Superior temporal gyrus (tissue), 1 donor: Measurements from ENCODE around the gene C8G.

Experiments used
- DNase-seq: peaks from one replicate; pipeline ENCODE4 v3.0.0-alpha.2; 2016; ENCODE audit errors: extremely low spot score

C8G gene

DNA sequence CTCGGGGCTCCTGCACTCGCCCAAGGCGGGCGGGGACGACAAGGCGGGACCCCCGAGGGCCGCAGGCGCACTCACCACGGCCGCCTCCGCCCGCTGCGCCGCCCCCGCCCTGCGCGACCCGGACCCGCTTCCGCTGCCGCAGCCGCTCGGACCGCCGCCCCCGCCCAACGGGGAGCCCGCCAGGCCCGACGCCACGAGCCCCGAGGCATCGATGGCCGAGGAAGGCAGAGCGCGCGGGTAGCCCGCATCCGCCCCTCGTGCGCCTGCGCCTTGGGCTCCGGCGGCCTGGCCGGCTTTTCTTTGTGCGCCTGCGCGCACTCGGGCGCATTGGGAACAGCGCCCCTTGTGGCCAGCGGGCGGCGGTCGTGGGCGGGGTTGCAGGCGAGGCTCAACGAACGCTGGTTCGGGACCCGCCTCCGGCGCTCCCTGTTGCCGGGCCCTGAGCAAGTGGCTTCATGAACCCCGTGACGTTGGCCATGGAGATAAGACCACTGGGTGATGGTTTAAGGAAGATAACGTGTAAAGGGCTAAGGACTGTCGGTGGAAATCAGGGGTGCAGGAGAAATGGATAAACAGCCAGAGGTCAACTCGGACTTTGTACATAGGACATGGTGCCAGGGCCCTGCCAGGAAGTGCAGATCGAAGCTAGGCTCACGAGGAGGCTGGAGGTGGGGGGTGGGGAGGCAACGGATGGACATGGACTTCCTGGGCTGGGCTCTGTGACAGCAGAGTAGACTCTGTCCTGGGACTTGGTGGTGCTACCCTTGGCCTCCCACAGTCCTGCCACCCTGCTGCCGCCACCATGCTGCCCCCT is at the start of gene C8G, which contains the start of gene FBXW5:
TSS of gene C8G (plus strand) at position 725 of the 814 bp plus-strand sequence. CDS start at position 803, 78 bp downstream.
TSS of gene FBXW5 (minus strand) at position 220 of the 814 bp plus-strand sequence. CDS start 655 bp downstream, outside the sequence.
- DNase-seq = peak; percentile 93

DNA sequence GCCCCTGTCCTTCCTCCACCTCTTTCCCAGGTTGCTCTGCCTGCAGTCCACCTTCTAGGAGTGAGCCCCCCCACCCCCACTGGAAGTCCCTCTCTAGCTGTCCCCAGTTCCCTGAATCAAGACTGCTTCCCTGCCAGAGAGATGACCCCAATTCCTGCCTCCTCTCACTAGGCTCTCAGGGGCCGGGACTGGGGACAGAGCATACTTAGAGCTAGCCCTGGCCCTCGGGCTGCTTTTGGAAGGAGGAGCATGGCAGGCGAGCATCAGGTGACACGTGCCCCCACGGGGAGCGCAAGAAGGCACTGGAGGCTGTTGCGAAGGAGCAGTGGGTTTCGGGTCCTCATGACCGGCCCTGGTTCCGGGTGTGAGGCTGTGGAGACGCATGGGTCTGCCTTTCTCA is 49.0 kb upstream of the C8G start:
- no peak for DNase-seq

DNA sequence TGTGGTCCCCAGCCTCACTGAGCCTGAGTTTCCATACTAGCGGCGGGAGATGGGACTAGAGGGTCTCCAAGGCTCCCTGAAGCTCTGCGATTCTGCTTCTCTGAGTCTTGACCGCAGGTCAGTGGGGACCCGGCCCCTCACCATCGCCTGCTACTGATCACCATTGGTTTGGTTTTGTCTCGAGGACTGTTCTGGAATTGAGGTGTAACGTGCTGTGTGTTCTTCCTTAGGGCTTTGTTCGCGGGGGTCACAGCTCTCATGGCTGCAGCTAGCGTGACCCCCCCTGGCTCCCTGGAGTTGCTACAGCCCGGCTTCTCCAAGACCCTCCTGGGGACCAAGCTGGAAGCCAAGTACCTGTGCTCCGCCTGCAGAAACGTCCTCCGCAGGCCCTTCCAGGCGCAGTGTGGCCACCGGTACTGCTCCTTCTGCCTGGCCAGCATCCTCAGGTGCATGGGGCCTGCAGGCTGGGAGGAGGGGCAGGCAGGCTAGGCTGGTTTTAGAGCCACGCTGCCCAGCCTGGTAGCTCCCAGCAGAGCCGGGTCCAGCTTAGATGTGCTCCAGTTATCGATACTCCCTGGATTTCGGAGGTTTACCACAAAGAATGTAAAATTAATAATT is 46.5 kb upstream of the C8G start:
- no peak for DNase-seq

DNA sequence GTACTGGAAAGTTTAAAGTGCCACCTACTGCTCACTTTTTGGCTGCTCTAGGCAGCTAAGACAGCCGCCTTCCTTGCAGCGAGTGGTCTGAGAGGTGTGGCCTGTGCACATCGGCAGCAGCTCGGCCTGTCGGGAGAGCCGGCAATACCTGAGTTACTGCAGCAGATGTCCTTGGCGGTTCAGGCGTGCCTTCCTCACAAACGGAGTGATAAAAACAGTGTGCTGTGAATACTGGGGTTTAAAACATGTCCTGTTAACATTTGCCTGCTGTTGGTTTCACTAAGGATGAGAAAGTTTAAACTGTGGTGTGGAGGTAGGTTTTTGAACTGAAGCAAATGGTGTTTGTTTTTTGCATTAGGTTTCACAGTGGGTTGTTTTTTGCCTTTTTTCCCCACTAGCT is 45.8 kb upstream of the C8G start:
- DNase-seq = no peak

DNA sequence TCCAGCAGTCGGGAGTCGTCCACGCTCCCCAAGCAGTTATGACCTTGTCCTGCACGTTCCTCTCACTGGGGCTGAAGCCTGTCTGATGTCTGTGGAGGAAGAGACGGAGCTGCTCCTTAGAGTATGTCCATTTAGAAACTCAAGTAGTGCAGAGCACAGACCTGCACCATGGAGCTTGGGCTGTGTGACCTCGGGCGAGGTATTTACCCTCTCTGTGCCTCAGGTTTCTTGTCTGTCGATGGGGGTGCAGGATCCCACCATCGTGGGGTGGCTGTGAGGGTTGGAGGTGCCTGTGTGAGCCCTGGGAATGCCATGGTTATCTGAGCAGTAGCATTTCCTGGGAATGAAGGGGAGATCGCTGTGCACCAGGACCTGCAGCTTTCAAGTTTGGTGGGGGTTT is 44.5 kb upstream of the C8G start:
- no peak for DNase-seq

DNA sequence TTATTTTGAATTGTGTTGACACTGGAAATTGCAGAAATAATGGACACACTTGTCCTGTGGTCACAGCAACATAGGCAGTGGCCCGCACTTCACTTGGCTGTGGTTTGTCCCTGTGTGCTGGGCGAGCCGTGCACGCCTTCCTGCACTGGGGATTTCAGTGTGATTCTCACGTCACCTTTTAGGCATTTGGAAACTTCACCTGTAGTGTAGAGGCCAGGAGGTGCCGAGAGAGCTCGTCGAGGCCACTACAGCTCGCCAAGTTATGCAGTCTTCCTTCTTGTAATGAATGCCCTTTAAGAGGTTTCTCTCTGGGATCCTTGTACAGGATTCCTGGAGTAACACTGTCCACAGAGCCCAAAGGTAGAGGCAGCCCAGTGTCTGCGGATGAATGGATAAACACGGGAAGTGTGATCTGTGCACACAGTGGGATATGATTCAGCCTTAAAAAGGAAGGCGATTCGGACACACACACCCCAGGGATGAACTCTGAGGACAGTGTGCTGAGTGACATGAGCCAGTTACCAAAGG is 44.0 kb upstream of the C8G start:
- no peak for DNase-seq

DNA sequence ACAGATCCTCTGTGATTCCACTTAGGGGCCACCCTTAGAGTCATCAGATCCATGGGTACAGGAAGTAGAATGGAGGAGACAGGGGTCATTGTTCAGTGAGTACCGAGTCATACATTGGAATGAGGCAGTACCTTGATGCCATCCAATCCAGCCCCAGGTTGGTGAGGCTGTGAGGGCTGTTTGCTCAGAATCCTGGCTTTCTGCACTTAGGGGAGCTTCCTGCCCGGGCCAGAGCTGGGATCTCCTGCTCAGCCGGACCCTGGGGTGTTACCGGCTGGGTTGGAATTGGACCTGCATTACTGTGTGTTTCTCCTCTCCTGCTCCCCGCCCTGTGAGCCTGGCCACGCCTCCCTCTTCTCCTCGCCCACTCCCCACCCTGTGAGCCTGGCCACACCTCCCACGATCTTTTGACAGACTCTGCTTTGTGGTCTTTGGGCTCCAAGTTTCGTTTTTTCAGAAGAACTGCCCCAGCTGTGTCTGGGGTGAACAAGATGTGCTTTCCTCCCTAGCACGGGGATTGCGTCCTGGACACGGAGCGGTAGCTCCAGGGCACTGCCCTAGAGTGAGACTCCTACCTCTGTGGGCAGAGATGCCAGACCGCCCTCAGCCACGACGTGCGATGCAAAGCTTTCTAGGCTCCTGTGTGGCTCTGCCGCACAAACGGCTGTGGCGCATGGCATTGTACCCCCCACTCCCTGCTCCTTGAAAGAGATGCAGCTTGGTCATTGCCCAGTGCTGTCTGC is 43.4 kb upstream of the C8G start:
- DNase-seq = no peak

DNA sequence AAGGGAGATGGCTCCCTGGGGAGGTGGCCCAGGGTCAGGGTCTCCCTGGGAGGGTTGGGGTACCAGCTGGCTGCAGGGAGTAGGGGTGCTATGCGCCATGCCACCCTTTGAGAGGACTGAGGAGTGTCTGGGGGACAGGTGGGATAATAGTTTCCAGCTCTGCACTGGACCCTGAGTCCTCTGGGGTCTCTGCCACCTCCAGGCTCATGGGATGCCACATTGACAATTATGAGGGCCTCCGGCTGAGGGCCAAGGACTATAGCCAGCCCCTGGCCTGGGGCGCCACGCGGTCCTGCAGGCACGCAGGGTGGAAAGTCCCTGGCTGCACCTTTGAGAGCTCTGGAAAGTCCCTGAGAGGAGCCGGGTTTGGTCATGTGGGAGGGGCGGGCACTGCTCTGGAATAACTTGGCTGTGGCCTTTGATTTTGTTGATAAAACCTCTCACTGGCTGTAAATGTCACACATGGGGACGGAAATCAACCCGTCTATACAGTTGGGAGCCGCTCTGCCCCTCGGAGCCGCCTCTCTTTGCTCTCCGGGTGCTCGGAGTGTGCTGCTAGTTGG is 42.7 kb upstream of the C8G start:
- no peak for DNase-seq

DNA sequence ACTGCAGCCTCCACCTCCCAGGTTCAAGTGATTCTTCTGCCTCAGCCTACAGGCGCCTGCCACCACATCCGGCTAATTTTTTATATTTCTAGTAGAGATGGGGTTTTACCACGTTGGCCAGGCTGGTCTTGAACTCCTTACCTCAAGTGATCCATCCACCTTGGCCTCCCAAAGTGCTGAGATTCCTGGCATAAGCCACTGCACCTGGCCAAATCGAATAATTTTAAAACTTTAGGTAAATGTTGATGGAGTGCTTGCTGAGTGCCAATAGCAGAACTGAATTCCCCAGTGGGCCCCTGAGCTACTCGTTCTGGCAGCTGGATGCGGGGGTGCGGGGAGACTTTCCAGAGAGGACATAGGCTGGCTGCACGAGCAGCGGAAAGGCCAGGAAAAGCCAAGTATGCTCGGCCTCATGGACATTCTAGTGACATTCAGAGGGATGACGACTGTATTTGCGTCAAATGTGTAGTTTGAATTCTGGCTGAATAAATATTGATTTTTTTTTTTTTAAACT is 41.9 kb upstream of the C8G start:
- DNase-seq = no peak

DNA sequence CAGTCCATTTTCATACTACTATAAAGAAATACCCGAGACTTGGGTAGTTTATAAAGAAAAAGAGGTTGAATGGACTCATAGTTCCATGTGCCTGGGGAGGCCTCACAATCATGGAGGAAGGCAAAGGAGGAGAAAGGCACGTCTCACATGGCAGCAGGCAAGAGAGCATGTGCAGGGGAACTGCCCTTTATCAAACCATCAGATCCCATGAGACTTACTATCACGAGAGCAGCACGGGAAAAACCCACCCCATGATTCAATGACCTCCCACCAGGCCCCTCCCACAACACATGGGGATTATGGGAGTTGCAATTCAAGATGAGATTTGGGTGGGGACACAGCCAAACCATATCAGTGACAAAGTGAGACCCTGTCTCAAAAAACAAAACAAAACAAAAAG is 38.8 kb upstream of the C8G start:
- no peak for DNase-seq

DNA sequence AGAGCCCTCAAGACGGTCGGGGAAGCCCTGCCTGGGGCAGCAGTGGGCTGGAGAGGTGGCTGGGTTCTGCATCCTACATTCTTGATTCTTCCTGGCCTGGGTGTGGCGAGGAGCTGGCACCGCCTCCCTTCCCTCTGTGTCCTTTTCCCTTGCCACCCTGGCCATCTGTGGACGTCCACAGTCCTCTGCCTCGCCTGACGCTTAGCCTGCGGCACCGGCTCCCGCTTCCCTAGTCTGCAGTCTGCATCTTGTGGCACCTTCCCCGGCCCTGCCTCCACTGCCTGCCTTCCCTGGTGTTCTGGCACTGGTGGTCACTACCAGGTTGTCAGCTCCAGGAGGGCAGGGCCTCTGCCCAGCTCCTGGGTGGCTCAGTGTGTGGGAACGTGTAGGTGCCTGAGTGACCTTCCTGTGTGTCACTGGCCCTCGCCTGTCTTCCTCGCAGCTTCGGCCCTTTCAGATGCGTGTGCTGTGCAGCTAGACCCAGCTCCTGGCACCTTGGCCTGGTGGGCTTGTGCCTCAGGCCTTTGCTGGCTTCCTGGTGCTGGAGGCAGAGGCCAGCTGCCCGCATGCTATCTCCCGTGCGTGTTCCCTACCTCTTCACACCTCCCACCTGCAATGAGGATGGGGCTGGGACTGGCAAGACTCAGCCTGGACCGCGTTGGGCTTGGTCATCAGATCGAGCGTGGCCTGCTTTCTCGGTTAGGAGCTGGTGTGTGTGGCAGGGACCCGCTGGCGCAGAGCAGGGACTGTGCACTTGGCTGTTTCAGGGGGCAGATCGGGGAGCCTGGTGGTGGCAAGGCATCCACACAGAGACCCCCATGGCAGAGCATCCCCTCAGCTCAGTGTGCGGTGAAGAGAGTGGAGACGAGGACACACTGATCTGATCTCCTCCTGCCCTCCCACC is 37.8 kb upstream of the C8G start:
- no peak for DNase-seq

DNA sequence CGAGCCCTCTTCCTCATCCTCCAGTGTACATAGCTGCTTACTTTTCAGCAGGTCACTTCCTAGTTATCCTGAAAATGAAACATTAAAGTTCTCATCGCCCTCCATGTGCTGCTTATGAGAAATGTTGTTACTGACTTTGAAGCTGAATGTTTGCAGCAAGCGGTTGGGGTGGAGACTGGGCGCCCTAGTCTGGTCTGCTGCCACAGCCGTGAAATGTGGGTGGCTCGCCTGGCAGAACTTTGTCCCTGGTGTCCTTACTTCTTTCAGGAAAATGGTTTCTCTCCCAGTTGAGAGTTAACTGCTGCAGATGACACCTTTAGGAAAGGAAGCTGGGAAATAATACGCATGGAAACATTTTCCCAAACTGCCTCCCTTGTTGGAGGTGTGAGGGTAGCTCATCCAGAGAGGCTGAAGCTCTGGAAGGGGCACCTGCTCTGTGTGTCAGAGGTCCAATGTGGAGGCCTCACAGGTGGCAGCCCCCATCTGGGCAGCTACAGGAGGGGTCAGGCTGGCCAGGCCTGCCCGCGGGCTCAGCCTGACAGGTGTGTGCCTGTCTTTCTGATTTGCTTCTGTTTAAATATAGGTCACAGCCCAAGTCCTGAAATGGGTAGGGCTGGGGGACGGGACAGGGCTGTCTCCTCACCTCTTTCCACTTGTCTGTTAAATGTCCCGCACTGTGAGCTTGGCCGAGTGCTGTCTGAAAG is 34.7 kb upstream of the C8G start:
- DNase-seq = no peak

DNA sequence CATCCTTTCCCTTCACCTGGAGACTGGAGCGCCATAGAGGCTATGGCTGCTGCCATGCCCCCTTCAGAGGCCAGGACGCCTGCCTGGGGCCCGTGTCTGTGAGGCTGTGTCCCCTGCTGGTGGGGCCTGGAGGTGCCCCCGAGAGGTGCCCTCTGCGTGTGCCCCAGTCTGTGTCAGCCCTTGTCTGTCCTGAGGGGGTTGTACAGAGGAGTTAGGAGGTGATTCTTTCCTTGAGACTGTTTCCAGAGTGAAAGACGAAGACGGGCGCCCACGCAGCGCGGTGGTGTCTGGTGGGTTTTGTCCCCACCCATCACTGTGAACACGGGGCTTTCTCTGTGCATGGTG is 34.2 kb upstream of the C8G start:
- DNase-seq = no peak

DNA sequence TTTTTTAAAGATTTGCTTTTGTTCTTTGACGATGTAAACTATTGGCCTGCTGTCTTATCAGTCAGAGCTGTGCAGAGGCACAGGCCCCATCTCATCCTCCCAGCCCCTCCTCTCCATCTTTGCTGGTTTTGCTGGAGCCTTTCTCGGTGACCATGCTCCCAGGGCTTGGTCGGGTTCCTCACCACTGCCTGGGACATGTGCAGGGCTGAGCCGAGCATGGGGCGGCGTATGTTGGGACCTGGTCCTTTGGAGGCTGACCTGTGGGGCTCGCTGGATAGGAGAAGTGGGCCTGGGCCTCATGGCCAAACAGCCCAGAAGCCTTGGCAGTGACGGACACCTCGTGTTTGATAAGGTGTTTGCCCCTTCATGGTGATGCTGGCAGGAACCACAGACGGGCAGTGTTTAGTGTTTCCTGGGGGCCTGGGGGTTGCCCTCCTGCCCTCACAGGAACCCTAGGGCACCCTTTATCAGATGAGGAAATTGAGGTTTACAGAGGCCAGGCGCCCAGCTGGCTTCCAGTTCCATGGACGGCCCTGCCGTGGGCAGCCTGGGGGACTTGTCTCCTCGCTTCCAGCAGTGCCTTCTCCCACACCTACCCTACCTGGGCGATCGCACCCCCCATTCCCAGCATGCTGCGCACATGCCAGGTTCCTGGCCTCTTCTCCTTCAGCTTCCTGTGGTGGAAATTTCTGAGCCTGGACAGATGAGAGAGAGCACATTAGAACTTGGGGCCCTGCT is 31.2 kb upstream of the C8G start:
- DNase-seq = no peak

DNA sequence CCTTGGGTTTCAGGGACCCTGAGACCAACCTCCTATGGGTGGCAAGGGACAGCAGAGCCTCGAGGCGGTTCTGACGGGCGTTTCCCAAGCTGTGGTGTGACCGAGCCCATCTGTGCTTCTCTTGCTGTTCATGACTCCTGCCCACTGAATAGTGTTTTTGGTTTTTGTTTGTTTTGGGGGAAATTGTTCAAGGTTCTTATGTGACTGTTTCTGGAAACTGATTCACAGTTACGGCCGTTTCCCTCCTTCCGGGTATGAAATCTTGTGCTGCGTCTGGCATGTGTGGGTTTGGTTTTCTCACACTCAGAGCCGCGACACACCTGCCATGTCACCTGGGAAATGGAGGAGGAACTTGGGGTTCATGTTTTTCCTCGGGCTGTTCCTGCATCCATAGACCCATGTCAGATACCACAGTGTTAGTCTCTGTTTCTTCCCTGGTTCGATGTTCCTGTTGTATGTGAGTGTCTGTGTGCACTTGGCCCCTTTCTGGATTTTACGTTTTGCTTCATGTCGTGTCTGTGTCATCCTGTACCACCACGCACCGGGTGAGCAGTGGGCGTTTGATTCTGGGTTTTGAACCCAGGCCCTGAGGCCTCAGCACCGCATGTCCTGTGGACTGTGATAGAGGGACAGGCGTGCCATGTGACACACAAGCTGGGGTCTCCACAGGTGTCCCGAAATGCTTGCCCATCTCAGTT is 29.3 kb upstream of the C8G start:
- DNase-seq = no peak

DNA sequence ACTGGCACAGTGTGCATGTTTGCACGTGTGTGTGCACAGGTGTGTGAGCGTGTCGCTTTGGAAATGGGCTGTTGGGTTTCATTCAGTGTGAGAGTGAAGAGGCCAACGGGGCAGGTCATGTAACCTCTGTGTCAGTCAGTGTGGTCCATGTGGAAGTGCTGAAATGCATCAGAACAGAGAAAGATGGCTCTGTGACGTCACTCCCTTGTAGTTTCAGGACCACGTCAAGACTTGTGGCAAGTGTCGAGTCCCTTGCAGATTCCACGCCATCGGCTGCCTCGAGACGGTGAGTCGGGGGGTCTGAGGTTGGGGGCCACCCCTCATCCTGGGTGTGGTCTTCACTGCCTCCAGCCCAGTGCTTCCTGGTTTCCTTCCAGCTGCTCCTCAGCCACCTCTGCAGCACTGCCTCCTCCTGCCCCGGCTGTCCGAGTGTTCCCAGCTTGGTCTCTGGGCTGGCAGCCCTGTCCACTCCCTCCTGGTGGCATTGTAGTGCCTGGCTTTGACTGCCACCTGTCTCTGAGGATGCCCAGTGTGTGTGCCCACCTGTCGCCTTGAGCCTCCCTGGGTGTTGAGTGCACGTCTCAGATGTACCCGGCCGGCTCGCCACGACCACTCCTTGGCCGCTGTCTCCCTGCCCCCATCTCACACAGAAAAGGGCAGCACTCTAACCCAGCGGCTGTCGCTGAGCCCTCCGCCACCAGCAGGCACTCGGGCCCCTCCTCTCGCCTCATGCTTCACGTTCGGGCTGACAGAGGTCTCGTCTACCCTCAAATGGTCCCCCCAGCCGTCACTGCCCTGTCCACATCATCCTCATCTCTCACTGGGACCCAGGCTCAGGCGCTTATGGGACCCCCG is 28.5 kb upstream of the C8G start:
- DNase-seq = no peak

DNA sequence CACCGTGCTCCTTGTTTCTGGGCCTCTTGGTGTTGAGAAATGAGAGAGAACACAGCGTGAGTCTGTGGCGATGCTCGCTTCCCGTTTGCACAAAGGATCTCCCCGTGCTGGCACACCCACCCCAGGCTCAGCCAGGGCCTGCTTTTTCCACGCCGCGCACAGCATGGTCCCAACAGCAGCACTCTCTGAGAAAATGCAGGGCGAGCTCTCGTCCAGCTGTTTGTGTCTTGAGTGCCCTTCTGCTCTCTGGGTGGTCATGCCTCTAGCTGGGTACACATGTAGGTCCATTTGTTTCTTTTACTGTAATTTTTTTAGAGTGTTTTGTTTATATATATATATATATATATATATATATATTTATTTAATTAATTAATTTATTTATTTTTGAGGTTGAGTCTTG is 27.1 kb upstream of the C8G start:
- DNase-seq = no peak

DNA sequence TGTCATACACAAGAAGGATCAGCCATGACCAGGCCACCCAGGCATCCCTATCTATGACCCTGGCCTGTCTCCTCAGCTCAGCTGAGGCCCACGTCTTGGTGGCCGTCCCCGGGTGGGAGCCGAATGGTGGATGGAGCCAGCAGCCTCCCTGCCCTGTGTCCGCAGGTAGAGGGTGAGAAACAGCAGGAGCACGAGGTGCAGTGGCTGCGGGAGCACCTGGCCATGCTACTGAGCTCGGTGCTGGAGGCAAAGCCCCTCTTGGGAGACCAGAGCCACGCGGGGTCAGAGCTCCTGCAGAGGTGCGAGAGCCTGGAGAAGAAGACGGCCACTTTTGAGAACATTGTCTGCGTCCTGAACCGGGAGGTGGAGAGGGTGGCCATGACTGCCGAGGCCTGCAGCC is 25.0 kb upstream of the C8G start:
- no peak for DNase-seq
